HG03039 (cell line): ENCODE data around the gene OBSL1.

Experiments
- ATAC-seq: cut with Tn5 transposase; IDR thresholded peaks from one replicate; pipeline ENCODE4 v1.9.1; 2021; ENCODE audit warnings: mild to moderate bottlenecking, moderate library complexity; ENCODE audit not compliant: unreplicated experiment

OBSL1 gene

DNA sequence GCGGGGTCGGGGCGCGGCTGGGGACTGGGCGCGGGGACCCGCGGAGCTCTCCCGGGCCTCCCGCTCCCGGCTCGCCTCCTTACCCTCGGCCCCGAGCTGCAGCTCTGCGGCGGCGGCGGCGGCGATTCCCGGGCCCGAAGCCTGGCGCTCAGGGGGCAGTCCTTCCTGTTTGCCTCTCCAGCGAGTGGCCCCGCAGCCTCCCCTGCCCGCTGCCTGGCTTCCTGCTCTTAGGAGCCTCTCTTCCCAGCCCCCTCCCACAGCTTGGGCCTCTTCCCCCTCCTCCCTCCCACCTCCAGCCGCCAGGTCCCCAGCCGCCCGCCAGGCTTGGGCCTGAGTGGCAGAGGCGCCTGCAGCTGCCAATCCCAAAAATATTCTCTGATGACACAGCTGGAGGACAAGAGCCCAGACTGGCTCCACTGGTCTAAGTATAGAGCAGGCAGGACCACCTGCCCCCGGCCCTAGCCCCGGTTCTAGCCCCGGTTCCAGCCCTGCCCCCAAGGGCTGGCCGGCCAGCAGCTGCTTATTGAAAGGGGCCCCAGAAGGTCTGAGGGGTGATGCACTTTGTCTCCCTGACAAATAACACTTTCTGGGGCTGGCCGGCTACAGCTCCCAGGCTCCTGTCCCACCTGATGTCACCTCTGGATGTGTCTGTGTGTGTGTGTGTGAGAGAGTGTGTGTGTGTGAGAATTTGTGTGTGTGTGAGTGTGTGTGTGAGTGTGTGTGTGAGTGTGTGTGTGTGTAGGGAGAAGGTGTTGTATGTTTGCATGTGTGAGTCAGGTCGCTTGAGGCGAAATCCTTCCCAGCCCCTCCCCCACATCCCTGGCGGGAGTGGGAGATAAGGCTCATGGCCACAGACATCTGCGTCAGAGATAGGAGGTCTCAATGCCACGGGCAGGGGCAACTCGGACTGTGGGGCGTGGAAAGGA, at the start of gene OBSL1:
Gene OBSL1, minus strand, starts transcription at position 229 of the 926 bp plus-strand sequence. CDS start 307 bp downstream, outside the sequence.
- no peak for ATAC-seq

DNA sequence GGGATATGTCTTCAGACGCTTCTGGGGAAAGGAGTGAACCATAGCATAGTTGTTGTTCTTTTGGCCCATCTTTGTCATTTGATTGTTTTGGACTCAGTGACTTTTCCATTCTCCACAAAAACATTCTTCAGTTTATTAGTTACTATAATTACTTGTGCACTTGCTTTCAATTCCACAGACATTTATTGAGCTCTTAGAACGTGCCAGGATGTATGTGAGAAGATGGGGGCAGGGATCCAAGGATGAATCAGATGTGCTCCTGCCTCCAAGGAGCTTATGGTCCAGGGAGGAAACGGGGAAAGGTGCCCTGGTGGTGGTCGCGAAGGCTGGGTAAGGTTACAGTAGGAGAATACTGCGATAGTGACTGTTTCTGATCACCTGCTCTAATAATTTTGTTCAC, 49.2 kb upstream of the OBSL1 start:
- ATAC-seq = no peak

DNA sequence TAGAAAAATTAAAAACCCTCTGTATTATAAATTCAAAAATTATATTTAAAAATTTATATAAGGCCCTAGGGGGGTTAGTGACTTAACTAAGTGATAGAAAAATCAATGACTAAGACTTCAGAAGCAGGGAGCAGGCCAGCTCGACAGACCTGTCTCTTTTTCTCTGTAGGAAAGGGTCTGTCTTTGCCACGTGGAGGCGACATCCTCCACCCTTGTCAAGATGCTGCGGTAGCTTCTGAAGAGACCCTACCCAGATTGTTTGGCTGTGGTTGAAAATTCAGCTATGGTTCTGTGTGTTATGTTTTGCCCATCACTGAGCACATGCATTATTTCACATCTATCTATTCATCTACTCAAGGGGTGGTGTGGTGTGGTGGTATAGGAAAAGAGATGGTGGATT, 47.9 kb upstream of the OBSL1 start:
- no peak for ATAC-seq

DNA sequence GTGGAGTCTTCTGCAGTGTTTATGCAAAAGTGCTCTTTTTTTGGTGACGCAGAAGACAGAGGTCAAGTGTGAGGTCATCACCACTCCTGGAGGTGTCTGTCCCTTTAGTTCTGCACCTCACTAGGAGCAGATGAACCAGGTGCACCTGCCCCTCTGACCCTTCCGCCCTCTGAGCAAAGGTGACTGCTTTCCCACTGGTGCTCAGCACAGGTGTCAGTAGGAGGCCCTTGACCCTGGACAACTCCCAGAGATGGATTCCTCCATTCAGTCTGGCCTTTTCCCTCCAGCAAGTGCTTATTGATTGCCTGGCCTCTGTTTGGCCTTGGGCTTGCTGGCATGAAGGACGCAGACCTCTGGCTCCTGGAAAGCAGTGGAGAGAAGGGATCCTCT, 47.4 kb upstream of the OBSL1 start:
- ATAC-seq = no peak

DNA sequence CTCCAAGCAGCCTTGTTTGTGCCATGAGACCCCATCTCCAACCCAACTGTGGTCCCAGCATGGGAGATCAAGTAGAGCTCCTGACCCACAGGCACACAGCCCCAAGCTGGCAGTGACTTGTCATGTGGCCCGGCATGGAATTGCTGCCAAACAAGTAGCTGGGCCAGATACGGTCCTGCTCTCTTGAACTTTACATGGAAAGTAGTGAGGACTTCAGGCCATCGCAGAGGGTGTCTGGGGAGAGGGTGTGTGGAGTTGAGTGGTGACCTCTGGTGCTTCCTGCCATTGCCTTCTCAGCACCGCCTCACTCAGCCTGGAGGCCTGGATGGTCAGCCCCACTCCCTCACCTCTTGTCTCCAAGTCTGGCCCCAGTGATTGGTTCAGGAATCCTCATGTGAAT, 45.2 kb upstream of the OBSL1 start:
- no peak for ATAC-seq

DNA sequence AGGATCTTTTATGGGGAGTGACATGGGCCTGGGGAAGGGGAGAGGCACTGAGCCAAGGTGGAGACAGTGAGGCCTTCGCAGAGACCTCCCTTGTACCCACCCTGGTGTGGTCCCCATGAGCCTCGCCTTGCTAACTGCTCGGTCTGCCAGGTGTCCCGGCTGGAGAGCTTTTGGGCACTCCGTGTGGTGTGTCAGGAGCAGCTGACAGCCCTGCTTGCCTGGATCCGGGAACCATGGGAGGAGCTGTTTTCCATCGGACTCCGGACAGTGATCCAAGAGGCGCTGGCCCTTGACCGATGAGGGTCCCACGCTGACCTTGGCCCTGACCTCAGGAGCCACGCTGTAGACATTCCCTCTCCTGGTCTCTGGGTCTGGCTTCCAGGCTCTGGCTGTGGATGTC, 44.6 kb upstream of the OBSL1 start:
- no peak for ATAC-seq

DNA sequence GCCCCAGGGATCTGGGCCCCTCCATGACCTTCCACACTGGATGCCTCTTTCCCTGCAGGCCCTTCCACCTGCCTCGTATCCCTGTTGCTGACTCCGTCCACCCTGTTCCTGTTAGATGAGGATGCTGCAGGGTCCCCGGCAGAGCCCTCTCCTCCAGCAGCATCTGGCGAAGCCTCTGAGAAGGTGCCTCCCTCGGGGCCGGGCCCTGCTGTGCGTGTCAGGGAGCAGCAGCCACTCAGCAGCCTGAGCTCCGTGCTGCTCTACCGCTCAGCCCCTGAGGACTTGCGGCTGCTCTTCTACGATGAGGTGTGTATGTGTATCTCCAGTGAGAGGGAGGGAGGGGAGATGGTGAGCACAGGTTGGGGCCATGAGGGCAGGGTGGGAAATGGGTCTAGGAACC, 43.7 kb upstream of the OBSL1 start:
- no peak for ATAC-seq

DNA sequence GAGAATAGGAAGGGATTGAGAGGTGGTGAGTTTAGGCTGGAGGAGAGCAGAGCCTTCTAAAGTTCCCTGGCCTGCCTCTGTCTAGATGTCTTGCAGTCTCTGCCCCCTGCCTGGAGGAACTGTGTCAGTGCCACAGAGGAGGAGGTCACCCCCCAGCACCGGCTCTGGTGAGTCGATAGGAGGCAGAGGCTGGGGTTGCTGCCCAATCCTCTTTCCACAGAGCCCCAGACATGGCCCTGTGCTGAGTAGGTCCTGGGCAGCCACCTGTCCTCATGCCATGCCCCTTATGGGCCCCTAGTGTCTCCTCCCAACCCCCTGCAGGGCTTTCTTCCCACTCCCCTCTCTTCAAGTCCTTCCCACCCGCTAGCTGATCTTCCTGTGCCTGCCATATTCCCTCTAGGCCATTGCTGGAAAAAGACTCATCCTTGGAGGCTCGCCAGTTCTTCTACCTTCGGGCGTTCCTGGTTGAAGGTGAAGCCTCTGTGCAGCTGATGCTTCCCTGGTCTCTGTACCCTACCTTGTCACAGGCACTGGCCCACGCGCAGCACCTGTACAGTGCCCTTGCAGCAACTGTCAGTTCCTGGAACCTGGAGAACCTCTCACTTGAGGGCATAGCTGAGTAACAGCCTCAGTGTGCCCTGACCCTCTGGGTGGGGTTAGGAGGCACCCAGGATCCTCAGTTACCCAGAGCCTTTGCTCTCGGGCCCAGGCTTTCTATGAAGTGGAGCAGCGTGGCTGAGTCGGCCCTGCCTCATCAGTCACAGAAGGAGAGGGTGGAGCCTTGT, 42.9 kb upstream of the OBSL1 start:
- no peak for ATAC-seq

DNA sequence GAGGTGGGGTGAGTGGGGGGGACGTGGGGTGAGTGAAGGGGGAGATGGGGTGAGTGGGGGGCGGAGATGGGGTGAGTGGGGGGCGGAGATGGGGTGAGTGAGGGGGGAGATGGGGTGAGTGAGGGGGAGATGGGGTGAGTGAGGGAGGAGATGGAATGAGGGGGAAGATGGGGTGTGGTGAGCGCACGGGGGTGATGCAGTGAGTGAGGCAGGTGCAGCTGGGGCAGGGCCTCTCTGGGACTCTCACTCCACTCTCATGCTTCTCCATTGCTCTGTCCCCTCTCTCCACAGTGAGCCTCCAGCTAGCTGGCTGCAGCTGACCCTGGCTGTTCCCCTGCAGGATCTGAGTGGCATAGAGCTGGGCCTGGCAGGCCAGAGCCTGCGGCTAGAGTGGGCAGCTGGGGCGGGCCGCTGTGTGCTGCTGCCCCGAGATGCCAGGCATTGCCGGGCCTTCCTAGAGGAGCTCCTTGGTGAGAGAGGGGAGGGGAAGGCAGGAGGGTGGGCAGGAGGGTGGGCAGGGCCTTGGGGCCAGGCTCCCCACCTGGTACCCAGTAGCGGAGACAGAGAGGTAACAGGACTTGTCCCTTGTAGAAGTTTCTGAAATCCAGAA, 42.2 kb upstream of the OBSL1 start:
- ATAC-seq = no peak

DNA sequence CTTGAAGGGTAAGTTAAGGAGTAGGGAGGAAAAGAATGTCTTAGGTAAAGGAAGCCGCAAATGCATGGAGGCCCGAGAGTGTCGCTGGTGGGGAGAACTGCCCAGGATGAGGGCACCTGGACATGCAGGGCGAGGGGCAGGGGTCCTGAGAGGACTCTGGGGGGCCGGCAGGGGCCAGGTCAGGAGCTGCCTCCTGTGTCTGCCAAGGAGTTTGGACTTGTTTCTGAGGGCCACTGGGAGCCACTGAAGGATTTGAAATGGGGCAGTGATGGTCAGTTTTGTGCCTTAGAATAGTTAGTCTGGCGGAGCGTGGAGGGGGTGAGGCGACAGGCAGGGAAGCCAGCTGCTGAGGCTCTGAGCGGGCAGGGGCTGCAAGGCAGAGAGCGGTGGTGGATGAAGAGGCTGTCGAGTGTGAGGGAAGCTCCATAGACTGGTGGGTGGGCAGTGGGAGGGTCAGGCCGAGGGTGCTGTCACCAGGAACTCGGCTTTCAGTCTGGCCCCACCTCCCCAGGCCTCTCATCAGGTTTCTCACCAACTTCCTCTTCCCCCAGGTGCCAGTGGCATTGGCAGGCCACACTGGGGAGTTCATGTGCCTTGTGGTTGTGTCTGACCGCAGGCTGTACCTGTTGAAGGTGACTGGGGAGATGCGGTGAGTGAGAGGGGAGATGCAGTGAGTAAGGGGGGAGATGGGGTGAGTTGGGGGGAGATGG, 41.4 kb upstream of the OBSL1 start:
- ATAC-seq = no peak

DNA sequence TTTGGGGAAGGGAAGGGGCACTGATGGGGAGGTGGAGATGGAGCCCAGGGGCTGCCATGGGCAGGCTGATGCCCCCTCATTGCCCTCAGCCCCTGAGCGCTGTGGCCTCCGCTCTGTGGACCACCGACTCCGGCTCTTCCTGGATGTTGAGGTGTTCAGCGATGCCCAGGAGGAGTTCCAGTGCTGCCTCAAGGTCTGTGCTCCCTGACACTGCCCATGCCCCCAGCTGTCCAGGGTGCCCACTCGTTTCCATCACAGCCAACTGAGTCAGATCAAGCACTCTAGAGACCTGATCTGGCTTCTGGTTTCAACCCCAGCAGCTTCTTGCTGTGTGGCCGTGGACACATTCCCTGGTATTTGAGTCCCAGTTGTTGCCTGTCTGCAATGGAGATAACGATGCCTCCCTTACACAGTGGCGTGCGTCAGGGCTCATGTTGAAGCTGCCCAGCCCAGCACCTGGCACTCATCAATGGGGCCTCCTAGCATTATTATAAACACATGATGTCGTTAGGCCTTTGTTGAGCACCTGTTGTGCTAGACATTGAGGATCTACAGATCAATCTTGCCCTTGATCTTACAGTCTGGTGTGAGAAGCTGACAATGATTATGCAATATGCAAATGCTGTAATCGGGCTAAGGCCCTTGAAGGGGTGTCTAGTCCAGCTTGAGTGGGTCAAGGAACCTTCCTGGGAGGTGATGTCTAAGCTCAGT, 40.7 kb upstream of the OBSL1 start:
- ATAC-seq = no peak

DNA sequence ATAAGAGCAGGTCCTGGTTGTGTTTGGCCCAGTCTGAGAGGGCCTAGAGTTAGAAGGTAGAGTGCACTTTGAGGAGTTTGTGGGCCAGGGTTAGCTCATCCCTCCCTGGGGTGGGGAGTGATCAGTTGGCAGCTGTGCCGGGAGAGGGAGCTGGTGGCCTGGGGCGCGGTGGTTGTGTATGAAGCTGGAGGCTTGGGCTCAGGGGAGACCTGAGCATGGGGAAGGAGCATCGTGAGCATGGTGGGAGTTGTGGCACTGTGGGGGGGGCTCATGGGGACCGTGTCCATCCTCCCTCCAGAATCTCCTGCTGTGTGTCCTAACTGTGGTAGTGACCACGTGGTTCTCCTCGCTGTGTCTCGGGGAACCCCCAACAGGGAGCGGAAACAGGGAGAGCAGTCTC, 40.0 kb upstream of the OBSL1 start:
- ATAC-seq = no peak

DNA sequence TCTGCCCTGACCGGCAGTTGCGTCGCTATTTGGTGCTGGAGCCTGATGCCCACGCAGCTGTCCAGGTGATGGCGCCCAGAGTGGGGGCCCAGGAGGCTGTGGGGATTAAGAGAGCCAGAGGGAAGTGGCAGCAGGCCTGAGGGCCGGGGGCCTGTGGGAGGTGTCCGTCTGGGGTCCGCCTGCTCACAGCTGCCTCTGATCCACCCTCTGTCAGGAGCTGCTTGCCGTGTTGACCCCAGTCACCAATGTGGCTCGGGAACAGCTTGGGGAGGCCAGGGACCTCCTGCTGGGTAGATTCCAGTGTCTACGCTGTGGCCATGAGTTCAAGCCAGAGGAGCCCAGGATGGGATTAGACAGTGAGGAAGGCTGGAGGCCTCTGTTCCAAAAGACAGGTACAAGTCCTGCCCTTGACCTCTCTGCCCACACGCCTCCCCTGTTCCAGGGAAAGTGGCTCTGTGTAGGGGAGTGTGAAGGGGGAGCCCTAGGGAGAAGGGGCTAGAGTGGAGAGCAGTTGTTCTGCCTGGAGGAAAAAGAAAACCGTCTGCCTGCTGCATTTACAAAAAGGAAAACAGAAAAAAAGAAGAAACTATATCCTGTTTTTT, 37.9 kb upstream of the OBSL1 start:
- ATAC-seq = no peak

DNA sequence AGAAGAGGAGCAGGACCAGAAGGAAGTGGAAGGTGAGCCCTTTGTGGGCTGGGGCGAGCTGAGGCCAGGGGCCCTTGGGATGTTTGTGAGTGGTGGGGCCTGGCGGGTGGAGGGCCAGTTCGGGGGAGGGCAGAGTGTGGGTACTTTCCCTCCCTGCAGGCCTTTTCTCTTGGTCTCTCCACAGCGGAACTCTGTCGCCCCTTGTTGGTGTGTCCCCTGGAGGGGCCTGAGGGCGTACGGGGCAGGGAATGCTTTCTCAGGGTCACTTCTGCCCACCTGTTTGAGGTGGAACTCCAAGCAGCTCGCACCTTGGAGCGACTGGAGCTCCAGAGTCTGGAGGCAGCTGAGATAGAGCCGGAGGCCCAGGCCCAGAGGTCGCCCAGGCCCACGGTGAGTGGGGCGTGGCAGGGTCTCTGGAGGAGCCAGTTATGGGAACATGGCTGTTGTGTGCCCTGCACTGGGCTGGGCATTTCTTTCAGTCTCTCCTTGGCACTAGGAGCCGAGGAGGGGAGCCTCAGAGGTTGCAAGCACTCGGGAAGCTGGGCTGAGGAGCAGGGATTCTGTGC, 37.1 kb upstream of the OBSL1 start:
- ATAC-seq = no peak

DNA sequence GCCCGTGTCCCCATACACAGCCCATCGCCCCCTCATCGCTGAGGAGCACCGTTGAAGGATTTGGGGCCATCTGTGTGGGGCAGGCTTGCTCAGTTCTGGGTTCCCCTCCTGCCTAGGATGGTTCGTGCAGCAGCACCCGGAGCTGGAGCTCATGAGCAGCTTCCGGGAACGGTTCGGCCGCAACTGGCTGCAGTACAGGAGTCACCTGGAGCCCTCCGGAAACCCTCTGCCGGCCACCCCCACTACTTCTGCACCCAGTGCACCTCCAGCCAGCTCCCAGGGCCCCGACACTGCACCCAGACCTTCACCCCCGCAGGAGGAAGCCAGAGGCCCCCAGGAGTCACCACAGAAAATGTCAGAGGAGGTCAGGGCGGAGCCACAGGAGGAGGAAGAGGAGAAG, 36.6 kb upstream of the OBSL1 start:
- ATAC-seq = no peak

DNA sequence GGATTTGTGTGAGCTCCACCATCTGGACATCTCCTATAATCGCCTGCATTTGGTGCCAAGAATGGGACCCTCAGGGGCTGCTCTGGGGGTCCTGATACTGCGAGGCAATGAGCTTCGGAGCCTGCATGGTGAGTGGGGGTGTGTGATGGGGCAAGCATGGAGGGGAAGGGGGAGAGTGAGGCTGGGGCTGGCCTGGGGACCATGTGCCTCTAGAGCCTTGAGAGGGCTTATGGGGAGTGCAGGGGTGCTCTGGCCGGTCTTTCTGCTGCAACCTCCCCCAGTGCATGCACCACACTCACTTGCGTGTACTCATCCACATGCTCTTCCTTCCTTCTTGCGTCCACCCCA, 34.2 kb upstream of the OBSL1 start:
- ATAC-seq = no peak

DNA sequence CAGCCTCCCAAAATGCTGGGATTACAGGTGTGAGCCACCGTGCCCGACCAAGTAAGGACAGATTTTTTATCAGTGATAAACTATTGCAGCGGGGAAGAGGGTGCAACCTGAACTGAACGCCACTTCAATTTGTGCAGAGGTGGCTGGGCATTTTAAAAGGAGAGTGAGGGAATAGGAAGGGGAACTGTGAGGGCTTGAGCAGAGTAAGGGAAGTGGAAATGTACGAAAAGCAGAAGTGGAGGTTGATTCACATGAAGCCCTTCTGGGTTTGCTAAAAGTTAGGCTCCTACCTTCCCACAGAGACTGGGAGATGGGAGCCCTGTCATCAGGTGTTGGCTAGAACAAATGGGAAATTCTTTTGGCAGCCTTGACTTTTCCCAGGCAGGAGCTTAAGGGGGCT, 32.4 kb upstream of the OBSL1 start:
- no peak for ATAC-seq

DNA sequence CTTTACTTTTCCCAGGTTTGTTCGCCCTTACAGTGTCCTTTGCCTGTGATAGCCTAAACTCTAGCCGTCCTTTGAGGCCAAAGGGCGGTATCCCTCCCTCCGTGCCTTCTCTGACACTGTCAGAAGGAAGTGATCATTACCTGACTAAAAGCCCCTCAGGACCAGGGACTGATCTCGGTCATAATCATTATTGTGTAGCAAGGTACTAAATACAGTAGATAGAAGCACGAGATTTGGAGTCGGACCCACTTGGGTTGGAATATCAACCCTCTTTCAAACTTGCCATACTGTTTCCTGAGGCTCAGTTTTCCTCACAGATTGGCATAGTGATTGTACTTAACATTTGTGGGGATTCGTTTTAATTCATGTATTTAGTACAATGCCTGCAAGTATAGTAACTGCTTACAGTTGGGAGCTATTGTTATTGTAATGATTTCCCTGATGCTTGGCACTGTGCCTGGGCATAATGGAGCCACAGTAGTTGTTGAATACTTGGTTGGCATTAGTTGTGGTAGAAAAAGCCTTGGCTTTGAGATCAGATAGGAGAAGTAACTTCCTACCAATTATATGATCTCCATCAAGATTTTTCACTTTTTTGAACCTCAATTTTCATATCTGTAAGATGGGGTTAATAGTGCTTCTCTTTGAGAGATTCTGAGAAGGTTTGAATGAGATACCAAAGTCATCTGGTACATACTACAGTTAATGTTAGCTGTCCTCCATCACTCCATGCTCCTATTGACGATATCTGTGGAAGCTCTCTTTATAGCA, 27.2 kb upstream of the OBSL1 start:
- no peak for ATAC-seq
